Measurements from ENCODE around the gene DDX4. TPM values are rescaled to one million over a fixed set of nuclear protein-coding genes. Genes with fewer than 3 reads are reported as not detected.

DDX4 gene
- total RNA-seq: under 1 TPM in 1 of 4 donors, not detected in 3; 0.33 TPM
- polyA plus RNA-seq: not detected

DNA sequence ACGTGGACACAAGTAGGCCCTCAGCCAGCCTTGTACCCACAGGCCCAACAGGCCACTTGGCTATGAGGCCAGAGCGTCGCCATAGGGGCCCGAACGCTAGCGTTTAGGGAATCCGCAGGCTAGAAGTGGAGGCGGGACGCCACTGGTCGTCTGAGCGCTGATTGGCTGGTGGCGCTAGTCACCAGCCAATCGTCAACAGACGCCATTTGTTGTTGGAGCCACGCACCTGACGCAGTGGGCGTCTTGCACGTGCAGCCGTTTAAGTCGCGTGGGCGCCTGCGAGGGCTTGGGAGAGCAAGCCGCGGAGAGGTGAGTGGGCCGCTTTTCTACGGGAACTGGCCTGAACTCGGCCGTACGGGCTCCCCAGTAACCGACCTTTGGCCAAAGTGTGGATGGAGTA, at the start of gene DDX4:
Gene DDX4 (plus strand): TSS at position 269 of the 400 bp plus-strand sequence. CDS start 903 bp downstream, outside the sequence.
- H3K27ac ChIP-seq: no peak within 1 kb of the TSS
- TF ChIP-seq POLR2A (IDR thresholded peaks at IDR 0.05) (no peak), EP300 (IDR thresholded peaks at IDR 0.05) (no peak), POLR2AphosphoS5 (IDR thresholded peaks at IDR 0.05) (no peak)
- TF ChIP-seq, protein P1, sequence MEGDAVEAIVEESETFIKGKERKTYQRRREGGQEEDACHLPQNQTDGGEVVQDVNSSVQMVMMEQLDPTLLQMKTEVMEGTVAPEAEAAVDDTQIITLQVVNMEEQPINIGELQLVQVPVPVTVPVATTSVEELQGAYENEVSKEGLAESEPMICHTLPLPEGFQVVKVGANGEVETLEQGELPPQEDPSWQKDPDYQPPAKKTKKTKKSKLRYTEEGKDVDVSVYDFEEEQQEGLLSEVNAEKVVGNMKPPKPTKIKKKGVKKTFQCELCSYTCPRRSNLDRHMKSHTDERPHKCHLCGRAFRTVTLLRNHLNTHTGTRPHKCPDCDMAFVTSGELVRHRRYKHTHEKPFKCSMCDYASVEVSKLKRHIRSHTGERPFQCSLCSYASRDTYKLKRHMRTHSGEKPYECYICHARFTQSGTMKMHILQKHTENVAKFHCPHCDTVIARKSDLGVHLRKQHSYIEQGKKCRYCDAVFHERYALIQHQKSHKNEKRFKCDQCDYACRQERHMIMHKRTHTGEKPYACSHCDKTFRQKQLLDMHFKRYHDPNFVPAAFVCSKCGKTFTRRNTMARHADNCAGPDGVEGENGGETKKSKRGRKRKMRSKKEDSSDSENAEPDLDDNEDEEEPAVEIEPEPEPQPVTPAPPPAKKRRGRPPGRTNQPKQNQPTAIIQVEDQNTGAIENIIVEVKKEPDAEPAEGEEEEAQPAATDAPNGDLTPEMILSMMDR (IDR thresholded peaks at IDR 0.05): no peak
- intact Hi-C loops (cut with DNase I): no loop called here
- H3K4me3 ChIP-seq: no peak within 1 kb of the TSS
- H3K4me1 ChIP-seq: no peaks in the 10 kb centered on the region
- H3K27me3 ChIP-seq: no peaks in the 10 kb centered on the region
- WGBS, 2 donors: 96 to 97% methylated on average over 31 of the region's 31 CpGs
- no peak for DNase-seq
- H3K9me3 ChIP-seq: no peaks in the 10 kb centered on the region
- no peaks in the 10 kb centered on the region for H3K36me3 ChIP-seq

DNA sequence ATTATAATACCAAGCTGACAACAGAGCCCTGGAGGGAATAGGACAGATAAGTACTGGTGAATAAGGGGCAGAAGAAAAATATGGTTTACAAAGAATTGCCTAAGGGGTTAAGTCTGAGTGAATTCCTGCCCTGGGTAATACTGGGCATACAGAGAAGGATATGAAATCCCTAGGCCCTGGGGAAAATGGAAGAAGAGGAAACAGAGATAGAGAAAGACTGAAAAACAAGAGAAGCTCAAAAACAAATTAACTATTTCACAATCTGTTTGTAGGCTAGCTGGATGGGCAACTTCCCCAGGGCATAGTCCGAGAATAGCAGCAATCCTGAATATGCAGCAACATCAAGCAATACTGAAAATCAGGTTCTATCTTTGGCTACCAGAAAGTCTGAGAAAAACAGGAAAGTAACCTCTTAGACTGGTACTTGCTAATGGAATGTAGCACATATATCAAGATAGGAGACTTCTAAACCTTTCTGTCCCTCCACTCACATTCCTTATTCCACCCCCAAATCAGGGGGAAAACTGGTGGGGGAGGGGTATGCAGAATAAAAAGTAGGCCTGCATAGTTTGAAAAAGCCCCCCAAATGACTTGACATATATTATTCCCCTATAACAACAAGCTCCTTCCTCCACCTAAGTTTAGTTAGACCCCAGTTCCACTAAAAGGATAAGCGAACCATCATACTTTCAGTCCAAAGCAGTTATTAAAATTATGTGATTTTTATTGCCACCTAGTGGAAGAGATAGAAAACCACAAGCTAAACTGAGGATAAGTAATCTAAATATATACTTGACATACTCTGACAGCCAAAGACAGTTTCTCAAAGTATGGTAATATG, 46.4 kb upstream of the DDX4 start:
- H3K36me3 ChIP-seq: peaks cover 0 to 4% (median 0%) of the 10 kb centered on the region in 4 donors
- DNase-seq: no peak
- no peaks in the 10 kb centered on the region for H3K9me3 ChIP-seq
- H3K4me1 ChIP-seq: peaks cover 0 to 29% (median 24%) of the 10 kb centered on the region in 4 donors
- TF ChIP-seq, protein P1 (IDR thresholded peaks at IDR 0.05): peak; percentile 57 to 67 (median 66)
- TF ChIP-seq POLR2A (IDR thresholded peaks at IDR 0.05): no peak
- no peak for TF ChIP-seq POLR2AphosphoS5 (IDR thresholded peaks at IDR 0.05)
- no peak for TF ChIP-seq EP300 (IDR thresholded peaks at IDR 0.05)
- intact Hi-C loops (cut with DNase I): loop anchor here (1.0 to 5.0 kb wide), 5 partner anchors 89 to 364 kb away; partner anchors contain the start of gene PLPP1
- peak overlapping the region in 2 of 4 donors; percentile 2 to 8 for H3K4me3 ChIP-seq
- peak overlapping the region in 3 of 4 donors; percentile 43 to 71 (median 70) for H3K27ac ChIP-seq
- H3K27me3 ChIP-seq: no peaks in the 10 kb centered on the region
- 54 to 62% methylated on average over 2 of the region's 2 CpGs for WGBS, 2 donors

DNA sequence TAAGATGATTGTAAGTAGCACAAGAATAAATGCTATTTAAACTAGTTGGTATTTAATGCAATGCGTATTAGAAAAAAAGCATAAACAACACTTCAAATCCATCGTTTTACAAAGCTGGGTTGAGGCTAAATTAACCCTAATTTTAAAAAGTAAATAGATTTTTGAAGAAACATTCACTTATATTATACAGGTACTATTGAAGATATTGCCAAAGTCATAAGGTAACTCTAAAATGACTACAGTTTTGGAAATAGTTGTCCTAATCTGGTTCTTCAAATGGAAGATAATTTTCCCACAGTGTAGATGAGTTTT, 45.8 kb upstream of the DDX4 start:
- TF ChIP-seq, protein P1 (IDR thresholded peaks at IDR 0.05): no peak
- TF ChIP-seq EP300 (IDR thresholded peaks at IDR 0.05) (no peak), POLR2AphosphoS5 (IDR thresholded peaks at IDR 0.05) (no peak), POLR2A (IDR thresholded peaks at IDR 0.05) (no peak)
- H3K36me3 ChIP-seq: peaks cover 0 to 5% (median 0%) of the 10 kb centered on the region in 4 donors
- WGBS, 2 donors: 73 to 83% methylated on average over 2 of the region's 2 CpGs
- no peak overlapping the region for H3K4me3 ChIP-seq
- DNase-seq: no peak
- no peaks in the 10 kb centered on the region for H3K27me3 ChIP-seq
- intact Hi-C loops (cut with DNase I): loop anchor here (2.0 to 5.0 kb wide), 3 partner anchors 90 to 365 kb away; no protein-coding TSS in a partner anchor
- no peak overlapping the region for H3K27ac ChIP-seq
- H3K9me3 ChIP-seq: no peaks in the 10 kb centered on the region
- H3K4me1 ChIP-seq: peaks cover 0 to 29% (median 24%) of the 10 kb centered on the region in 4 donors

DNA sequence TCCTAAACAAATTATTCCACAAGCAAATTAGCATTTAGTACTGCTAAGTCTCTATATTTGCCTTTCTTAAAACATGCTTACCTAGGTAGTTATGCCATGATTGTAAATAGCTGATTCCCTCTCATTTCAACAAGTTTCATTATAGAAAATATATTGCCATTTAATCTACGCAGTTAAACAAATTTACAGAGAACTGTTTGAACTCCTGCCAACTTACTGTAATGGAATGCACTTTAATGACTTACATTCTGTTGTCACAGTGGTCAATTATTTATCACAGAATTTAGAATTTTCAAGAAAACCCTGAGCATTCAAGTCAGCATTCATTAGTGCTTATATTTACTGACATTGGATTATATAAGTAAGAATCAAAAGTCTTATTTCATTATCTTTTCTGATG, 45.4 kb upstream of the DDX4 start:
- intact Hi-C loops (cut with DNase I): loop anchor here (2.0 to 5.0 kb wide), 3 partner anchors 90 to 365 kb away; no protein-coding TSS in a partner anchor
- 17 to 66% methylated on average over 1 of the region's 1 CpG for WGBS, 2 donors
- TF ChIP-seq, protein P1 (IDR thresholded peaks at IDR 0.05): no peak
- TF ChIP-seq POLR2AphosphoS5 (IDR thresholded peaks at IDR 0.05) (no peak), EP300 (IDR thresholded peaks at IDR 0.05) (no peak), POLR2A (IDR thresholded peaks at IDR 0.05) (no peak)
- no peak for DNase-seq
- H3K9me3 ChIP-seq: no peaks in the 10 kb centered on the region
- no peak overlapping the region for H3K4me3 ChIP-seq
- peaks cover 0 to 10% (median 0%) of the 10 kb centered on the region in 4 donors for H3K36me3 ChIP-seq
- no peak overlapping the region for H3K27ac ChIP-seq
- H3K4me1 ChIP-seq: peaks cover 0 to 29% (median 24%) of the 10 kb centered on the region in 4 donors
- no peaks in the 10 kb centered on the region for H3K27me3 ChIP-seq
